Upper lobe of left lung (tissue), 4 donors: ENCODE data around the gene PCDHGC3.

Experiments used
- CTCF ChIP-seq, 6 experiments: fragments of 450-650 bp in 4 of 6; fragments of 200-600 bp in 2 of 6; sonication (generic) in 2 of 6; IDR thresholded peaks; one replicate each; pipeline ENCODE4 v1.5.1; 2016 to 2019; ENCODE audit warnings: antibody characterized with exemption in 6 of 6
- EP300 ChIP-seq, 4 donors: sonication (generic); formaldehyde crosslinking; IDR thresholded peaks; one replicate each; pipeline ENCODE4 v1.5.1; 2017; ENCODE audit warnings: antibody characterized with exemption in 4 of 4, control low read depth in 2 of 4
- POLR2A ChIP-seq, 4 donors: fragments of 450-650 bp; IDR thresholded peaks; one replicate each; pipeline ENCODE4 v1.5.1; 2016 to 2017; ENCODE audit warnings: antibody characterized with exemption in 4 of 4, mild to moderate bottlenecking in 2 of 4

GRCh38 chr5:141476132-141476911 is 556 bp downstream of the PCDHGC3 start:
- no peak for TF ChIP-seq CTCF (IDR thresholded peaks at IDR 0.05)
- TF ChIP-seq POLR2A (IDR thresholded peaks at IDR 0.05) = peak in 1 of 4 donors; percentile 5
- TF ChIP-seq EP300 (IDR thresholded peaks at IDR 0.05) = no peak
